Measurements from ENCODE around the gene SLC7A10.

DNA sequence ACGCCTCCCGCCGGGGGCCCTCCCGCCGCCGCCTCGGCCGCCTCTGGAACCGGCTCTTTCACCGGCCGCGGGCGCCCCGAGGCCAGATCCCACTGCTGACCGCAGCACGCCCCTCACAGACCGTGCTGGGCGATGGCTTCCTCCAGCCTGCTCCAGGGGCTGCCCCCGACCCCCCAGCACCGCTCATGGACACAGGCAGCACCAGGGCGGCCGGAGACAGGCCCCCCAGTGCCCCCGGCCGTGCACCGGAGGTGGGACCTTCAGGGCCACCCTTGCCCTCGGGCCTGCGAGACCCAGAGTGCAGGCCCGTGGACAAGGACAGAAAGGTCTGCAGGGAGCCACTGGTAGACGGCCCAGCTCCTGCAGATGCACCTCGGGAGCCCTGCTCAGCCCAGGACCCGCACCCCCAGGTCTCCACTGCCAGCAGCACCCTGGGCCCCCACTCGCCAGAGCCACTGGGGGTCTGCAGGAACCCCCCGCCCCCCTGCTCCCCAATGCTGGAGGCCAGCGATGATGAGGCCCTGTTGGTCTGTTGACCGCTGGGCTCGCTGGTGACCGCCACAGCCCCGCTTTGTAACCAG lies 18.5 kb downstream of the SLC7A10 start:
- TF ChIP-seq, protein P1, sequence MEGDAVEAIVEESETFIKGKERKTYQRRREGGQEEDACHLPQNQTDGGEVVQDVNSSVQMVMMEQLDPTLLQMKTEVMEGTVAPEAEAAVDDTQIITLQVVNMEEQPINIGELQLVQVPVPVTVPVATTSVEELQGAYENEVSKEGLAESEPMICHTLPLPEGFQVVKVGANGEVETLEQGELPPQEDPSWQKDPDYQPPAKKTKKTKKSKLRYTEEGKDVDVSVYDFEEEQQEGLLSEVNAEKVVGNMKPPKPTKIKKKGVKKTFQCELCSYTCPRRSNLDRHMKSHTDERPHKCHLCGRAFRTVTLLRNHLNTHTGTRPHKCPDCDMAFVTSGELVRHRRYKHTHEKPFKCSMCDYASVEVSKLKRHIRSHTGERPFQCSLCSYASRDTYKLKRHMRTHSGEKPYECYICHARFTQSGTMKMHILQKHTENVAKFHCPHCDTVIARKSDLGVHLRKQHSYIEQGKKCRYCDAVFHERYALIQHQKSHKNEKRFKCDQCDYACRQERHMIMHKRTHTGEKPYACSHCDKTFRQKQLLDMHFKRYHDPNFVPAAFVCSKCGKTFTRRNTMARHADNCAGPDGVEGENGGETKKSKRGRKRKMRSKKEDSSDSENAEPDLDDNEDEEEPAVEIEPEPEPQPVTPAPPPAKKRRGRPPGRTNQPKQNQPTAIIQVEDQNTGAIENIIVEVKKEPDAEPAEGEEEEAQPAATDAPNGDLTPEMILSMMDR (IDR thresholded peaks at IDR 0.05; ENCODE audit: low read length): no peak
- TF ChIP-seq EZH2 (optimal IDR thresholded peaks at IDR 0.05; ENCODE audit: low read depth, low read length): no peak

Data from MM.1S (cell line).